ENCODE results near the gene MAP3K10.
A peak's percentile ranks its signal among the peaks of the same experiment; 100 is the strongest.
"Not testable (repeated sequence)": the region's sequence is repeated elsewhere in the genome, so short reads cannot be mapped to it uniquely, and the experiment has no call there.

The MAP3K10 gene

GRCh38 chr19:40217934-40218890 lies 27.0 kb downstream of the MAP3K10 start, which contains the start of gene TTC9B:
Gene TTC9B (minus strand): TSS chr19:40218384. CDS start chr19:40218381, 3 bp downstream.
- peak; percentile 72 for DNase-seq

- DNase-seq, result not testable (repeated sequence)
These were observed 27.8 kb downstream of the MAP3K10 start for GRCh38 chr19:40219029-40219428.

- no peak for DNase-seq
These were observed 28.6 kb downstream of the MAP3K10 start for GRCh38 chr19:40219721-40220276.

- DNase-seq, result no peak
These were observed 29.4 kb downstream of the MAP3K10 start for GRCh38 chr19:40220674-40221073.

- DNase-seq, result peak; percentile 78
These were observed 30.8 kb downstream of the MAP3K10 start for GRCh38 chr19:40221858-40222619.

- peak; percentile 50 for DNase-seq
These were observed 32.1 kb downstream of the MAP3K10 start for GRCh38 chr19:40223135-40223822.

GRCh38 chr19:40224342-40225150 lies 33.3 kb downstream of the MAP3K10 start:
- DNase-seq, result no peak

- DNase-seq, result no peak
These were observed 34.4 kb downstream of the MAP3K10 start for GRCh38 chr19:40225440-40226305.

- no peak for DNase-seq
These were observed 37.1 kb downstream of the MAP3K10 start for GRCh38 chr19:40228346-40228745.

- no peak for DNase-seq
These were observed 37.6 kb downstream of the MAP3K10 start for GRCh38 chr19:40228863-40229262.

GRCh38 chr19:40229484-40229883 lies 38.3 kb downstream of the MAP3K10 start:
- peak; percentile 39 for DNase-seq

- no peak for DNase-seq
These were observed 38.7 kb downstream of the MAP3K10 start for GRCh38 chr19:40229926-40230417.

- no peak for DNase-seq
These were observed 39.8 kb downstream of the MAP3K10 start for GRCh38 chr19:40231057-40231456.

- no peak for DNase-seq
These were observed 40.6 kb downstream of the MAP3K10 start for GRCh38 chr19:40231544-40232424.

GRCh38 chr19:40232479-40232878 lies 41.3 kb downstream of the MAP3K10 start:
- no peak for DNase-seq

- no peak for DNase-seq
These were observed 42.0 kb downstream of the MAP3K10 start for GRCh38 chr19:40232949-40233810.

GRCh38 chr19:40233811-40234389 lies 42.7 kb downstream of the MAP3K10 start:
- no peak for DNase-seq
